Activated naive CD4-positive, alpha-beta T cell treated with anti-CD3 and anti-CD28 coated beads, Interleukin-2, amount 50 U/mL, for 72 hours (primary cell): ENCODE data around the gene PIK3CD. TPM values are rescaled to one million over a fixed set of nuclear protein-coding genes. Genes with fewer than 3 reads are reported as not detected.
A peak's percentile ranks its signal among the peaks of the same experiment; 100 is the strongest.

Experiments
- ATAC-seq, 2 donors: fragments of 150-1000 bp; cut with Tn5 transposase; 2 replicates each; pipeline ENCODE4 v1.10.0; 2021; ENCODE audit warnings: mild to moderate bottlenecking in 2 of 2, moderate library complexity in 2 of 2
- DNase-seq, 2 donors: peaks; one replicate each; pipeline ENCODE4 v3.0.0; 2021 to 2022; ENCODE audit warnings: low spot score in 2 of 2
- H3K27ac Mint-ChIP-seq, 2 donors: one replicate each; pipeline ENCODE4 v1.8.0; 2022; ENCODE audit warnings: mild to moderate bottlenecking in 2 of 2, mixed read lengths in 2 of 2
- H3K36me3 Mint-ChIP-seq, 2 donors: one replicate each; pipeline ENCODE4 v1.8.0; 2022; ENCODE audit warnings: mixed read lengths in 2 of 2
- H3K9me3 Mint-ChIP-seq, 2 donors: one replicate each; pipeline ENCODE4 v1.8.0; 2022; ENCODE audit warnings: mixed read lengths in 2 of 2
- total RNA-seq, 2 donors: library from RNA; stranded (reverse); gene quantifications; one replicate each; pipeline ENCODE4 v1.2.3, GENCODE V29; 2022

Gene PIK3CD
- total RNA-seq, 2 donors from 2014 or later: 118 to 138 TPM

DNA sequence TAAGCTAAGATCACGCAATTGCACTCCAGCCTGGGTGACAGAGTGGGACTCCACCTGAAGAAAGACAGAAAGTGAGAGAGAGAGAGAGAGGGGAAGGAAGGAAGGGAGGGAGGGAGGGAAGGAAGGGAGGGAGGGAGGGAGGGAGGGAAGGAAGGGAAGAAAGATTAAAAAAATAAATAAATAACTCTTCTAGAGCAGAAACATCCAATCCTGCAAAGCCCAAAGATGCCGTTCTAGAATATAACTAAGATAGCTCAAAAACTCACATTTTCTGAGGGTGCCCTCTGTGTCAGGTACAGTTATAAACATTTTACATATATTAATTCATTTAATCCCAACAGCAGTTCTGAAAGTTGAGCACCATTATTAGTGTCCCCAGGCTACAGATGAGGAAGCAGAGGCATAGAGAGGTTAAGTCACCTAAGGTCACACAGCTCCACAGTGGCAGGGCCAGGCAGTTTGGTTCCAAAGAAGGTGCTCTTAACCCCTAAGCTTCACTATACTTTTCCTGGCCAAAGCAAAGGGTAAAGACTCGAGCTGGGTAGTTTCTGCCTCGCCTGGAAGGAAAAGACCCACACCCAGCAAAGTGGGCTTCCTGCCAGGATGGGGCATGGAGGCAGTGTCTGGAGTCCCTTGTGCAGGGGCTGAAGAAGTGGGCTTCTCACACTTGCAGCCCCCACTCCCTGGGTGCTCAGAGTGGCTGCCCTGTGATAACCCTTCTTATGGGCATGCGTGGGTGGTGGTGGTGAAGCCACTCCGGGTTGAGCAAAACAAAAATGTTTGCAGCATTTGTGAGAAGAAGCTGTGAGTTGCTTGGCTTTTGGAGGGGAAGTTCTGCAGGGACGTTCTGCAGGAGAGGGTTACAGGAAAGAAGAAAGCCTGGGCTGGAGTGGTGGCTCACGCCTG is 7.9 kb upstream of the PIK3CD start:
- Mint-ChIP-seq H3K36me3 (peaks cover 8 to 28% of the 10 kb centered on the region in 2 donors), H3K9me3 (no peaks in the 10 kb centered on the region), H3K27ac (peak overlapping the region in 1 of 2 donors; percentile 6)
- peak; percentile 40 to 76 for ATAC-seq
- DNase-seq: no peak

DNA sequence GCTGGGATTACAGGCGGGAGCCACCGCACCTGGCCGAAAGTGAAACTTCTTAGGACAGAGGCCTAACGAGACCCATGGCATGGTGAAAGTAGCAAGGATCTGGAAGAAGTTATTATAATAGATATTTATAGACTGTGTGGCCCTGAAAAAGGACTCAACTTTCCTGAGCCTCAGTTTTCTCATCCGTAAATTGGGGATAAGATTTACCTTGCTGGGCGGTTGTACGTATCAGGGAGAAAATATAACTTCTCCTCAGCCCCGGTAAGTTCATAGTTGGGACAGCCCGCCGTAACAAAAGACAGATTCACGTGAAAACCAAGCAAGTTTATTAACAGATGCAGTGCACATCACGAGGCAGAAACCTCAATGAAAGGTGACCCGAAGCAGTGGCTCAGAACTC is 5.5 kb upstream of the PIK3CD start:
- H3K9me3 Mint-ChIP-seq: no peaks in the 10 kb centered on the region
- ATAC-seq: no peak
- H3K27ac Mint-ChIP-seq: no peak overlapping the region

GRCh38 chr1:9648171-9648570 is 3.4 kb upstream of the PIK3CD start:
- H3K36me3 Mint-ChIP-seq: peaks cover 12 to 15% of the 10 kb centered on the region in 2 donors
- no peaks in the 10 kb centered on the region for H3K9me3 Mint-ChIP-seq
- H3K27ac Mint-ChIP-seq: no peak overlapping the region
- DNase-seq (no peak), ATAC-seq (no peak)

More for the DNA sequence above, 5.5 kb upstream of the PIK3CD start:
- no peak for DNase-seq
- H3K36me3 Mint-ChIP-seq: peaks cover 5 to 15% of the 10 kb centered on the region in 2 donors

DNA sequence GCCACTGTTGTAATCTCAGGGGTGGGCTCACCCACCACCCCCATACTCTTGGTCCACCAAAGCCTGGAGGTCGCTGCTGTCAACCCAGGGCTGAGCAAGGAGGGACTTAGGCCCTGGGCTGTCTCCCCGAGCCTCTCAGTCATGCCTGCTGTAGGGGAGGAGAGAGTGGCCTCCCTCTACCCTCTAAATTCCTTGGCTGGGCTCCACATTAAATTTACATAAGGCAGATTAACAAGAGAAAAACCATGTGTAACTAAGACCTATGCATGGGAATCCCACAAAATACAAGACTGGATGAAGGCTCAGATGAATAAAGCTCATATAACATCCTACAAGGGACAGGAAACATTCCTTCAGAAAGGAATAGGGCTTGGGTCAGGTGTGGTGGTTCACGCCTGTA is 1.8 kb upstream of the PIK3CD start:
- H3K27ac Mint-ChIP-seq: no peak overlapping the region
- ATAC-seq (no peak), DNase-seq (no peak)
- H3K36me3 Mint-ChIP-seq: peaks cover 24 to 27% of the 10 kb centered on the region in 2 donors
- H3K9me3 Mint-ChIP-seq: no peaks in the 10 kb centered on the region

- ATAC-seq (no peak), DNase-seq (no peak)
- H3K27ac Mint-ChIP-seq: peak overlapping the region; percentile 76 to 97
- H3K9me3 Mint-ChIP-seq: no peaks in the 10 kb centered on the region
- H3K36me3 Mint-ChIP-seq: peaks cover 24 to 27% of the 10 kb centered on the region in 2 donors
These were observed 339 bp upstream of the PIK3CD start for GRCh38 chr1:9651220-9651564.

DNA sequence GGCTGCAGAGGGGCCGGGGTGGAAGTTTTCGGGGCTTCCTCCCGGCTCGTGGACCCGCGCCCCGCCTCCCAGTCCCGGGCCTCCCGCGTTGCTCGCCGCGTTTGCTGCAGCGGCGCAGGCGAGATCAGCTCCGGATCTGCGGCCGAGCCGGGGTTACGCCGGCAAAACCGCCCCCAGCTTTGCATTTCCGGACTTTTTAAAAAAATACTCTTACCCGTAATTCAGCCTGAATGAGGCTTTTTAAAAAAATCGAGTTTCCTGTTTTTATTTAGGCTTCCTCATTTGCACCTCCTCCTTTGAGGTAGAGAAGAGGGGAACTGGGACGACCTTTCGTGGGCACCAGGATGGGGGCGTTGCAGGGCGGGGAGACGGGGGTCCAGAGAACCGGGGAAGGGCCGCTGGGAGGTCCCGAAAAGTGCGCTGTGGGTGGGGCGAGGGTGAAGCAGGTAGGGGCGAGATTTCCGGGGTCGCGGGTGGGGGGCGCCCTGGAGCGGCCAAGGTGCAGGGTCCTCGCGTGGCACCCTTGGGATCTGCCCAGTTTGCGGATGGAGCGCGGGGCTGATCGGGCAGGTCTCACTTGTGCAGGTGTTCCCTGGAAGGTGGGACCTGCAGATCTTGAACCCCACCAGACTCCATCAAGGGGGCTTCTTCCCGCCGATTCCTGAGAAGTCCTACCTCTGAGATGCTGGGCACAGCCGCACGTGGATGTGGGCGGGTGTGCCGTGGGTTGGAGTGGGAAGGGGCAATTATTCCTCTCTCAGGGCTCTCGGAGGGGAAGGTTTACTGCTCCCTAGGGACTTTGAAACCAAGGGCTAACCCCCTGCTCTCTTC is 1.1 kb downstream of the PIK3CD start:
- no peak for DNase-seq
- peak overlapping the region; percentile 97 to 99 for H3K27ac Mint-ChIP-seq
- no peak for ATAC-seq
- H3K36me3 Mint-ChIP-seq: peaks cover 27 to 33% of the 10 kb centered on the region in 2 donors
- no peaks in the 10 kb centered on the region for H3K9me3 Mint-ChIP-seq

DNA sequence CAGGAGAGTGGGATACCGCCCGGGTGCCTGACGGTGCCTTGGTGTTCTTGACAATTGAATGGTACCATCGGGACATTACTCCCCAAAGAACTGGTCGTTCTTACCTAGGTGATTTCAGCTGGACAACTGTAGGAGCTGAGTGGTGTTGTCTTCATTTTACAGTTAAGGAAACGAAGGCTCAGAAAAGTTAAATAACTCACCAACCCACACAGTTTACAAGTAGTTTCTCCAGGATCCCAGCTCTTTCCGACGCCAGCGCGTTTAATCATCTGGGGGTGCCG is 1.6 kb downstream of the PIK3CD start:
- peaks cover 27 to 35% of the 10 kb centered on the region in 2 donors for H3K36me3 Mint-ChIP-seq
- no peak for DNase-seq
- no peaks in the 10 kb centered on the region for H3K9me3 Mint-ChIP-seq
- peak; percentile 0 to 2 for ATAC-seq
- peak overlapping the region; percentile 97 to 99 for H3K27ac Mint-ChIP-seq

DNA sequence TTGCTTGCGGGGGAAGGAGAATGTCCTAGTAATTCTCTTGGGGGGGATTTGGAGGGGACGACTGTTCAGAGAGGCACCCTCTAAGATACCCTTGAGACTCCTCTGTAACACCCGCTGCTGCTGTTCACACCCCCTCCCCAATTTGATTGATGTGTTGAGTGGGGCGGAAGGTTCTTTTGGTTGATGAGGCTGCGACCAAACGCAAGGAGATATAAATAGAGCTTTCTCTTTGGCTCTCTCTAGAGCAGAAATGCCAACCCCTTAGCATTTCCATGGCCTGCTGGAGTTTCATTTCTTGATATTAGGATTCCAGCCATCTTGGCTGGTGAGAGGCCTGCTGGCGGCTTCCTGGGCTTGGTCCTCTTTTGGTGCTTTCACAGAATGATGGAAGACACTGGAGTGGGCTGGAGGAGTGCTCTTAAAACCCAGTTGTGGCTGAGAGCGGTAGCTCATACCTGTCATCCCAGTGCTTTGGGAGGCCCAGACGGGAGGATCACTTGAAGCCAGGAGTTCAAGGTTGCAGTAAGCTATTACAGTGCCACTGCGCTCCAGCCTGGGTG is 2.0 kb downstream of the PIK3CD start:
- H3K36me3 Mint-ChIP-seq: peaks cover 27 to 35% of the 10 kb centered on the region in 2 donors
- H3K9me3 Mint-ChIP-seq: no peaks in the 10 kb centered on the region
- peak in 1 of 2 donors; percentile 67 for DNase-seq
- ATAC-seq: peak; percentile 24 to 38
- peak overlapping the region; percentile 97 to 99 for H3K27ac Mint-ChIP-seq

- no peak for DNase-seq
- Mint-ChIP-seq H3K27ac (peak overlapping the region; percentile 97 to 99), H3K36me3 (peaks cover 27 to 35% of the 10 kb centered on the region in 2 donors), H3K9me3 (no peaks in the 10 kb centered on the region)
- ATAC-seq: peak; percentile 15 to 40
These were observed 2.7 kb downstream of the PIK3CD start for GRCh38 chr1:9654051-9654833.

DNA sequence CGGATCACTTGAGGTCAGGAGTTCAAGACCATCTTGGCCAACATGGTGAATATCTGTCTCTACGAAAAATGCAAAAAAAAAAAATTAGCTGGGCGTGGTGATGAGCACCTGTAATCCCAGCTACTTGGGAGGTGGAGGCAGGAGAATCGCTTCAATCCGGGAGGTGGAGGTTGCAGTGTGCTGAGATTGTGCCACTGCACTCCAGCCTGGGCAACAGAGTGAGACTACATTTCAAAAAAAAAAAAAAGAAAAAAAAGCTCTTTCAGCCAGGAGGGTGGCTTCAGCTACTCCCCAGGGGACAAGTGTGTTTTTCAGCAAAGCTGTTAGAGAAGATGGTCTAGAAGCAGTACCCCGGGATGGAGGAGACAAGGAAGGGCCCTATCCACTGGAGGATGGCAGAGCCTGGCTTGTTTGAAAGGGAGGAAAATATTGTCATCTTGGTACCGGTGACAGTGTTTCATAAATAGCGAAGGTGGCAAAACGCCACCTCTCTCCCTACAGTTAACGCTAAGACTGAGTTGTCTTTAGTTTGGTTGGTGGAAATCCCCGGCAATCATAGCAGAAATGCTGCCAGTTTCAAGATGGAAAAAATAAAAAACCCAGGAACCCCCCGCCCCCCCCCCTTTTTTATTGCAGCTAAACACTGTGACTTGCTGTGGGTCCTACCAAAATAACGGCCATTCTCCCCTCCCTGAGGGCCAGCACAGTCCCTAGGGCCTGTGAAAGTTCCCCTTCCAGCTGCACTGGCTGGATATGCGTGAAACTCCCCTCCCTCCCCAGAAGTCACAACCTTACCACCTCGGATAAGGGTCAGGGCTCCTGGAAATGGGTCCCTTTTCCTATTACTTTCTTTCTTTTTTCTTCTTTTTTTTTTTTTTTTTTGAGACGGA is 3.5 kb downstream of the PIK3CD start:
- peak overlapping the region; percentile 97 to 99 for H3K27ac Mint-ChIP-seq
- H3K9me3 Mint-ChIP-seq: no peaks in the 10 kb centered on the region
- DNase-seq: peak; percentile 53 to 74
- H3K36me3 Mint-ChIP-seq: peaks cover 27 to 43% of the 10 kb centered on the region in 2 donors
- peak; percentile 62 to 70 for ATAC-seq

DNA sequence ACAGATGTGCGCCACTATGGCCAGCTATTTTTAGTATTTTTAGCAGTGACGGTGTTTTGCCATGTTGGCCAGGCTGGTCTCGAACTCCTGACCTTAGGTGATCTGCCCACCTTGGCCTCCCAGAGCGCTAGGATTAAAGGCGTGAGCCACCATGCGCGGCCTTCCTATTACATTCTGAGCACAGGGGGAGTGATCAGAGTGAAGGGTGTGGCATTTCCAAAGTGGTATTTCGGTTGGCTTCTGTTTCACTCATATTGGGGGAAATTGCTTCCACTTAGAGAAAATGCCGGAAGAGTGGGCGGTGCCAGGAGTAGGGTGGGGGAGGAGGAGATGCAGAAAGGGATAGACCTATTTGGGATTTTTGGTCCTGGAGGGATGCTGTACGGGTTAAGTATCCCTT is 4.3 kb downstream of the PIK3CD start:
- DNase-seq: no peak
- ATAC-seq: no peak
- no peaks in the 10 kb centered on the region for H3K9me3 Mint-ChIP-seq
- peaks cover 32 to 51% of the 10 kb centered on the region in 2 donors for H3K36me3 Mint-ChIP-seq
- H3K27ac Mint-ChIP-seq: peak overlapping the region; percentile 97 to 99

GRCh38 chr1:9657521-9658032 is 6.0 kb downstream of the PIK3CD start:
- DNase-seq (no peak), ATAC-seq (peak in 1 of 2 donors; percentile 3)
- H3K27ac Mint-ChIP-seq: peak overlapping the region; percentile 97 to 99
- peaks cover 23 to 48% of the 10 kb centered on the region in 2 donors for H3K36me3 Mint-ChIP-seq
- no peaks in the 10 kb centered on the region for H3K9me3 Mint-ChIP-seq

DNA sequence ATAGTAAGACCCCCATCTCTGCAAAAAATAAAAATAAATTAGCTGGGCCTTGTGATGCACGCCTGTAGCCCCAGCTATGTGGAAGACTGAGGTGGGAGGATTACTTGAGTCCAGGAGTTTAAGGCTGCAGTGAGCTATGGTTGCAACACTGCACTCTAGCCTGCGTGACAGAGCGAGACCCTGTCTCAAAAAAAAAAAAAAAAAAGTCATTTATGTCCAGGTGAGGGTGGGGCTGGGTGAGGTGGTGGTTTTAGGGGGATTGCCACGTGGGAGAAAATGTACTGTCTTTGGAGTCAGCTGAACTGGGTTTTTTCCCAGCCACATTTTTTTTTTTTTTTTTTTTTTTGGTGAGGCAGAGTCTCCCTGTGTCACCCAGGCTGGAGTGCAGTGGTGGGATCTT is 6.7 kb downstream of the PIK3CD start:
- Mint-ChIP-seq H3K27ac (peak overlapping the region; percentile 97 to 99), H3K36me3 (peaks cover 17 to 52% of the 10 kb centered on the region in 2 donors), H3K9me3 (no peaks in the 10 kb centered on the region)
- DNase-seq: no peak
- peak; percentile 2 to 33 for ATAC-seq

GRCh38 chr1:9659328-9659727 is 7.8 kb downstream of the PIK3CD start:
- Mint-ChIP-seq H3K27ac (peak overlapping the region in 1 of 2 donors; percentile 4), H3K36me3 (peaks cover 5 to 41% of the 10 kb centered on the region in 2 donors), H3K9me3 (no peaks in the 10 kb centered on the region)
- ATAC-seq (no peak), DNase-seq (no peak)

DNA sequence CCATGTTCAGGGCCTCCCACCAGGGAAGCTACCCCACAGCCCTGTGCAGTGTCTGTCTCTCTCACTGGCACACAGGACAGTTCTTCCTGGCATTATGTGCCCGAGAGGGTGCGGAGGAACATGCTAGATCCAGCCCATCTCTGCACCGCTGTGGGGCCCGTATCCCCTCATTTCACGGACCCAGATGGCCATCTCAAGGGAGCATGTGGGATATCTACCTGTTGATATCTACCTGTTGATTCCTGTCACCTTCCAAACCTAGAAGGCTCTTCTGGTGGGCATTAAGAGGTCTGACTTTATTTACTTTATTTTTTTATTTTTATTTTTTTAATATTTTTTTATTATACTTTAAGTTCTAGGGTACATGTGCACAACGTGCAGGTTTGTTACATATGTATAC is 11.7 kb downstream of the PIK3CD start:
- DNase-seq (no peak), ATAC-seq (no peak)
- H3K9me3 Mint-ChIP-seq: no peaks in the 10 kb centered on the region
- H3K36me3 Mint-ChIP-seq: peaks cover 5 to 42% of the 10 kb centered on the region in 2 donors
- no peak overlapping the region for H3K27ac Mint-ChIP-seq
